Fibroblast of skin of right quadriceps (primary cell): ENCODE measurements around the gene UNC13A.
A peak's percentile ranks its signal among the peaks of the same experiment; 100 is the strongest.

Experiments
- DNase-seq: peaks from one replicate; pipeline ENCODE4 v3.0.0-alpha.2; 2013

UNC13A gene

GRCh38 chr19:17624314-17624991 is 63.7 kb downstream of the UNC13A start:
- no peak for DNase-seq

- DNase-seq = no peak
Observed at GRCh38 chr19:17623224-17623935, 64.8 kb downstream of the UNC13A start.

GRCh38 chr19:17620696-17621095 is 67.5 kb downstream of the UNC13A start:
- no peak for DNase-seq

GRCh38 chr19:17618936-17619335 is 69.2 kb downstream of the UNC13A start:
- no peak for DNase-seq

- no peak for DNase-seq
Observed at GRCh38 chr19:17618281-17618903, 69.8 kb downstream of the UNC13A start.

- no peak for DNase-seq
Observed at GRCh38 chr19:17617807-17618192, 70.4 kb downstream of the UNC13A start.

- peak; percentile 6 for DNase-seq
Observed at GRCh38 chr19:17616961-17617806, 71.0 kb downstream of the UNC13A start.

- no peak for DNase-seq
Observed at GRCh38 chr19:17616686-17616960, 71.5 kb downstream of the UNC13A start.

GRCh38 chr19:17615889-17616685 is 72.1 kb downstream of the UNC13A start:
- no peak for DNase-seq

GRCh38 chr19:17614476-17614875 is 73.7 kb downstream of the UNC13A start:
- no peak for DNase-seq

- DNase-seq = no peak
Observed at GRCh38 chr19:17611462-17612244, 76.5 kb downstream of the UNC13A start.

- DNase-seq = no peak
Observed at GRCh38 chr19:17610384-17610783, 77.8 kb downstream of the UNC13A start.

- DNase-seq = no peak
Observed at GRCh38 chr19:17607936-17608335, 80.2 kb downstream of the UNC13A start.

GRCh38 chr19:17606590-17607185 is 81.5 kb downstream of the UNC13A start:
- DNase-seq = no peak

GRCh38 chr19:17605761-17606589 is 82.2 kb downstream of the UNC13A start:
- peak; percentile 86 for DNase-seq

- no peak for DNase-seq
Observed at GRCh38 chr19:17605117-17605516, 83.0 kb downstream of the UNC13A start.

- DNase-seq = no peak
Observed at GRCh38 chr19:17604372-17605025, 83.7 kb downstream of the UNC13A start.

- DNase-seq = no peak
Observed at GRCh38 chr19:17602872-17603510, 85.2 kb downstream of the UNC13A start.

- DNase-seq = no peak
Observed at GRCh38 chr19:17602217-17602616, 85.9 kb downstream of the UNC13A start.
